Left renal pelvis (tissue), 4 donors: Measurements from ENCODE around the gene TCF7L1. TPM values are rescaled to one million over a fixed set of nuclear protein-coding genes. Genes with fewer than 3 reads are reported as not detected.
A peak's percentile ranks its signal among the peaks of the same experiment; 100 is the strongest.
"Not testable (repeated sequence)": the region's sequence is repeated elsewhere in the genome, so short reads cannot be mapped to it uniquely, and the experiment has no call there.

Source experiments
- DNase-seq, 4 donors: peaks; one replicate each; pipeline ENCODE4 v3.0.0-alpha.2; 2013; ENCODE audit warnings: low read depth in 4 of 4, low spot score in 3 of 4
- polyA plus RNA-seq, 4 donors: library from polyadenylated mRNA; unstranded; fragments of 120-200 nt; gene quantifications; one replicate each; pipeline ENCODE4 v1.2.1, GENCODE V29; 2013; ENCODE audit not compliant: insufficient read length in 4 of 4

The TCF7L1 gene
- polyA plus RNA-seq, 4 donors, result 46.8 to 61.0 (median 56.5) TPM

- DNase-seq, result no peak
These were observed 48.0 kb downstream of the TCF7L1 start for GRCh38 chr2:85181134-85181631.

- no peak for DNase-seq
These were observed 48.8 kb downstream of the TCF7L1 start for GRCh38 chr2:85181844-85182456.

- DNase-seq, result no peak
These were observed 49.9 kb downstream of the TCF7L1 start for GRCh38 chr2:85183076-85183475.

- DNase-seq, result no peak
These were observed 50.3 kb downstream of the TCF7L1 start for GRCh38 chr2:85183479-85183878.

- no peak for DNase-seq
These were observed 51.0 kb downstream of the TCF7L1 start for GRCh38 chr2:85184231-85184630.

- DNase-seq, result no peak
These were observed 51.8 kb downstream of the TCF7L1 start for GRCh38 chr2:85184990-85185389.

GRCh38 chr2:85185431-85185940, 52.3 kb downstream of the TCF7L1 start:
- no peak for DNase-seq

GRCh38 chr2:85187069-85187468, 53.9 kb downstream of the TCF7L1 start:
- DNase-seq, result no peak

- DNase-seq, result peak in 1 of 4 donors; percentile 29
These were observed 55.7 kb downstream of the TCF7L1 start for GRCh38 chr2:85188852-85189251.

- DNase-seq, result no peak
These were observed 56.5 kb downstream of the TCF7L1 start for GRCh38 chr2:85189606-85190270.

GRCh38 chr2:85191157-85191556, 58.0 kb downstream of the TCF7L1 start:
- no peak for DNase-seq

- DNase-seq, result no peak
These were observed 61.7 kb downstream of the TCF7L1 start for GRCh38 chr2:85194780-85195480.

- DNase-seq, result no peak
These were observed 62.8 kb downstream of the TCF7L1 start for GRCh38 chr2:85195956-85196355.

GRCh38 chr2:85199698-85200097, 66.5 kb downstream of the TCF7L1 start:
- DNase-seq, result no peak

- no peak for DNase-seq
These were observed 76.7 kb downstream of the TCF7L1 start for GRCh38 chr2:85209887-85210286.

GRCh38 chr2:85210511-85210910, 77.3 kb downstream of the TCF7L1 start:
- no peak for DNase-seq

- DNase-seq, result not testable (repeated sequence)
These were observed 78.4 kb downstream of the TCF7L1 start for GRCh38 chr2:85211606-85212005.

GRCh38 chr2:85212841-85213240, 79.6 kb downstream of the TCF7L1 start:
- DNase-seq, result no peak

GRCh38 chr2:85213404-85213803, 80.2 kb downstream of the TCF7L1 start:
- no peak for DNase-seq

- DNase-seq, result peak in 1 of 4 donors; percentile 56
These were observed 80.8 kb downstream of the TCF7L1 start for GRCh38 chr2:85213901-85214512.

GRCh38 chr2:85215081-85215447, 81.9 kb downstream of the TCF7L1 start:
- no peak for DNase-seq
